OCI-LY1 (cell line): ENCODE measurements around the gene COPS7A.

Experiments used
- H2AFZ ChIP-seq: fragments of 200-600 bp; sonication (generic), shearing (Covaris generic); 2 replicates; pipeline ENCODE4 v1.6.0; 2014; ENCODE audit warnings: antibody characterized with exemption, mild to moderate bottlenecking, low read length
- H3F3A ChIP-seq: fragments of 200-600 bp; sonication (generic), shearing (Covaris generic); 2 replicates; pipeline ENCODE4 v1.6.0; 2014; ENCODE audit warnings: mild to moderate bottlenecking, antibody characterized with exemption, low read length, moderate library complexity; ENCODE audit not compliant: insufficient read depth
- H3K27ac ChIP-seq: fragments of 200-600 bp; sonication (generic); 2 replicates; pipeline ENCODE4 v1.5.1; 2014; ENCODE audit warnings: low read length, mixed run types, mild to moderate bottlenecking, low read depth; ENCODE audit not compliant: poor library complexity, severe bottlenecking
- H3K27me3 ChIP-seq: fragments of 200-600 bp; sonication (generic); 2 replicates; pipeline ENCODE4 v1.6.0; 2014; ENCODE audit warnings: antibody characterized with exemption, mild to moderate bottlenecking, low read length, moderate library complexity; ENCODE audit not compliant: insufficient read depth
- H3K36me3 ChIP-seq: fragments of 200-600 bp; sonication (generic); 2 replicates; pipeline ENCODE4 v1.6.1; 2014; ENCODE audit warnings: mild to moderate bottlenecking, antibody characterized with exemption, low read length, moderate library complexity, mixed read lengths; ENCODE audit not compliant: insufficient read depth
- H3K4me1 ChIP-seq: fragments of 200-600 bp; sonication (generic); 2 replicates; pipeline ENCODE4 v1.5.1; 2014; ENCODE audit warnings: mild to moderate bottlenecking, low read length, moderate library complexity; ENCODE audit not compliant: insufficient read depth, severe bottlenecking
- H3K4me2 ChIP-seq: fragments of 200-600 bp; sonication (generic), shearing (Covaris generic); 2 replicates; pipeline ENCODE4 v1.6.1; 2014; ENCODE audit warnings: low read length
- H3K4me3 ChIP-seq: fragments of 200-600 bp; sonication (generic); 2 replicates; pipeline ENCODE4 v1.5.1; 2014; ENCODE audit warnings: low read length, low read depth, mild to moderate bottlenecking, mixed read lengths; ENCODE audit not compliant: poor library complexity, severe bottlenecking
- H3K79me2 ChIP-seq: fragments of 200-600 bp; shearing (Covaris generic); 2 replicates; pipeline ENCODE4 v1.6.1; 2016; ENCODE audit warnings: mixed run types, low read length, mixed read lengths; ENCODE audit not compliant: insufficient read depth
- H3K9ac ChIP-seq: fragments of 200-600 bp; sonication (generic), shearing (Covaris generic); 2 replicates; pipeline ENCODE4 v1.6.1; 2014; ENCODE audit warnings: mild to moderate bottlenecking, low read length, mixed read lengths
- H3K9me2 ChIP-seq: fragments of 200-600 bp; sonication (generic), shearing (Covaris generic); 2 replicates; pipeline ENCODE4 v1.6.1; 2014; ENCODE audit warnings: low read depth, mild to moderate bottlenecking, low read length, mixed read lengths
- H3K9me3 ChIP-seq: fragments of 200-600 bp; shearing (Covaris generic); 2 replicates; pipeline ENCODE4 v1.6.1; 2014; ENCODE audit warnings: low read length, mixed read lengths
- H4K20me1 ChIP-seq: fragments of 200-600 bp; sonication (generic), shearing (Covaris generic); 2 replicates; pipeline ENCODE4 v1.6.0; 2016; ENCODE audit warnings: mild to moderate bottlenecking, low read length; ENCODE audit not compliant: insufficient read depth
- EZH2 ChIP-seq: fragments of 200-600 bp; sonication (generic), shearing (Covaris generic); IDR thresholded peaks from 2 replicates; pipeline ENCODE4 v1.8.0; 2017; ENCODE audit warnings: borderline replicate concordance, mixed run types, mild to moderate bottlenecking, antibody characterized with exemption, low read length, moderate library complexity, mixed read lengths
- TF ChIP-seq, protein P1 (sequence below): fragments of 200-600 bp; sonication (generic), shearing (Covaris generic); IDR thresholded peaks from 2 replicates; pipeline ENCODE4 v1.5.1; 2017; ENCODE audit warnings: mild to moderate bottlenecking, antibody characterized with exemption, low read length, moderate library complexity, mixed read lengths

COPS7A gene

DNA sequence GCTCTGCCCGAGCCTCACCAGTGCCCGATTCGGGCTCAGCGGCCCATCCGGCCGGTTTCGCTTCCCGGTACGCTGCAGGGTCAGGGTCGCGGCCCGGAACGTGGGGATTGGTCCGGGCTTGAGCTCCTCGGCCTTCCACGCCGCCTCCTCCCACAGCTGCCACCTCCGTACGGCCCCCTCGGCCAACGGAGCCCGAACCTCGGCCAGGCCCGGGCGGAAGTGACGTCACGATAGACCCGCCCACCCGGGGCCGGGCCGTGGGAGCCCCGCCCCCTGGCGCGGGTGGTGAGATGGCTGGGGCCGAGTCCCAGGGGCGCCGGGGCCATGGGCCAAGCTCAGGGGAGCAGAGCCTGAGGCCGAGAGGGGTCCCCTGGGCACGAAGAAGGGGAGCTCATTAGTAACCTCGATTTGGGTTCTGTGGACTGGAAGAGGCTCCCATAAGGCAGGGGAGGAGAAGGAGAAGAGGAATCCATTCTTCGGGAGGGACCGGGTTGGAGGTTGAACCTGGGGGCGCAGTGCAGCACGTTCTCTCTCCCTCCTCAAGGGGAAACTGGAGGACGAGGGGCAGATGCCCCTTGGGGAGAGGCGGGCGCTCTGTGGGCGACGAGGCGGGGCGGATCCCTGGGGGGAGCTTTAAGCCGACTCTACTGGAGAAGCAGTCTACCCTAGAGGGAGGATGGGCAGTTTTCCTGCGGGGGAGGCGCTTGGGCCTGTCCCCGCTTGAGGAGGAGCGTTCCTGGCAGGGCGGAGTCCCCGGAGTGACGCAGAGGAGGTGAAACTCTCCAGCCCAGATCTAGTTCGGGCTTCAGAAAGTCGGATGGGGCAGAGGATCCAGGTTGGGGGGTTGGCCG is 29.3 kb downstream of the COPS7A start, which contains the start of gene MLF2:
Gene MLF2, minus strand, starts transcription at position 221 of the 851 bp plus-strand sequence. CDS start 807 bp downstream, outside the sequence.
- Histone ChIP-seq H3K9me3 (no peaks in the 10 kb centered on the region), H4K20me1 (no peaks in the 10 kb centered on the region), H3K9ac (peak within 1 kb of the TSS; percentile 90), H3K9me2 (no peaks in the 10 kb centered on the region), H3K4me2 (peak within 1 kb of the TSS; percentile 84), H3K4me1 (peaks cover 10% of the 10 kb centered on the region), H3K27ac (peak within 1 kb of the TSS; percentile 81), H2AFZ (no peak within 1 kb of the TSS), H3K36me3 (peaks cover 28% of the 10 kb centered on the region), H3F3A (no peaks in the 10 kb centered on the region), H3K79me2 (no peaks in the 10 kb centered on the region), H3K27me3 (no peaks in the 10 kb centered on the region), H3K4me3 (peak within 1 kb of the TSS; percentile 88)
- TF ChIP-seq, protein P1, sequence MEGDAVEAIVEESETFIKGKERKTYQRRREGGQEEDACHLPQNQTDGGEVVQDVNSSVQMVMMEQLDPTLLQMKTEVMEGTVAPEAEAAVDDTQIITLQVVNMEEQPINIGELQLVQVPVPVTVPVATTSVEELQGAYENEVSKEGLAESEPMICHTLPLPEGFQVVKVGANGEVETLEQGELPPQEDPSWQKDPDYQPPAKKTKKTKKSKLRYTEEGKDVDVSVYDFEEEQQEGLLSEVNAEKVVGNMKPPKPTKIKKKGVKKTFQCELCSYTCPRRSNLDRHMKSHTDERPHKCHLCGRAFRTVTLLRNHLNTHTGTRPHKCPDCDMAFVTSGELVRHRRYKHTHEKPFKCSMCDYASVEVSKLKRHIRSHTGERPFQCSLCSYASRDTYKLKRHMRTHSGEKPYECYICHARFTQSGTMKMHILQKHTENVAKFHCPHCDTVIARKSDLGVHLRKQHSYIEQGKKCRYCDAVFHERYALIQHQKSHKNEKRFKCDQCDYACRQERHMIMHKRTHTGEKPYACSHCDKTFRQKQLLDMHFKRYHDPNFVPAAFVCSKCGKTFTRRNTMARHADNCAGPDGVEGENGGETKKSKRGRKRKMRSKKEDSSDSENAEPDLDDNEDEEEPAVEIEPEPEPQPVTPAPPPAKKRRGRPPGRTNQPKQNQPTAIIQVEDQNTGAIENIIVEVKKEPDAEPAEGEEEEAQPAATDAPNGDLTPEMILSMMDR, result no peak; the same call in 1 of the 2 replicates
- TF ChIP-seq EZH2, result no peak

DNA sequence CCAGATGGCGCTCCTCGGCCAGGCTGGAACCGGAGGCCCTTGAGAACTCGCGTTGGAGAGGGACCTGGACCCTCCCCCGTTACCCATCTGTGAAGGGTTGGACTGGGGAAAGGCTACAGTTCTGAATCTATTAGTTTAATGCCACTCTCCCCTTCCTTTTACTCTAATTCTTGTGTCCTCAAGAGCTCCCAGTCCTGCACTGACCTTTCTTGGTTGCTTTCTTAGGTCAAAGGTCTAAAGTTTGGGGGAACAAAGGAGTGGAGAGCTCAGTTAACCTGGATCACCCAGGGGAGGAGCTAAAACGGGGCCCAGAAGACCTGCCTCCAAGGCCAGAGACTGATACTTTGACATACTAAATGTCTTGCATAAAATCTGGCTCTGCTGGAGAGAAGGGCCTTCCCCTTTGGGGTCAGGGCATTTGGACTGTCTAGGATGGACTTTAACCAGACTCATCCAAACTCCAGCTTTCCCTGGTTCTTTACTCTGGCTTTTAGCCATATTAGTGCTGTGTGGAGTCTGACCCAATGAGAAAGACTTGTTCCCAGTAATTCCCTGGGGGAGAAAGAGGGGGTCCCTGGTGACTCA is 30.0 kb downstream of the COPS7A start:
- no peak for TF ChIP-seq EZH2
- TF ChIP-seq, protein P1, result peak; percentile 95; the same call in 1 of the 2 replicates
- Histone ChIP-seq H3K4me3 (no peak overlapping the region), H2AFZ (no peak overlapping the region), H3K4me2 (peak overlapping the region; percentile 84), H3K79me2 (no peaks in the 10 kb centered on the region), H4K20me1 (no peaks in the 10 kb centered on the region), H3K27ac (no peak overlapping the region), H3K27me3 (no peaks in the 10 kb centered on the region), H3K36me3 (peaks cover 21% of the 10 kb centered on the region), H3K9me2 (no peaks in the 10 kb centered on the region), H3K9me3 (no peaks in the 10 kb centered on the region), H3F3A (no peaks in the 10 kb centered on the region), H3K9ac (no peak overlapping the region), H3K4me1 (peaks cover 14% of the 10 kb centered on the region)

DNA sequence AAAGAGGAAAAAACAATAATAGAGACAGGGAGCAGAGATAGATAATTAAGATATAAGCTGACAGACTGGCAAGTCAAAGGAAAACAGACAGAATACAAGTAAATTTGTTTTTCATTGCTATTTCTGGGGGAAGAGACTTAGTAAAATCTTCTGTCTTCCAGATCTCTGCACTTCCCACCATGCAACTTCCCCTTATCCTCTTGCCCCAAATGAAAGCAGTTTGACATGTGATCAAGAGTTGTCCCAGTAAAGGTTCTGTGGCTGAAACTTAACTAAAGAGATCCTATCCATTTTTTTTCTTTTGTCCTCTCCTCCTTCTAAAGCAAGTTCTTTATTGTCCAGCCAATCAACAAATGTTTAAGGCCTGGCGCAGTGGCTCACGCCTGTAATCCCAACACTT is 30.6 kb downstream of the COPS7A start:
- Histone ChIP-seq H3K4me1 (peaks cover 15% of the 10 kb centered on the region), H3K79me2 (no peaks in the 10 kb centered on the region), H3K9ac (no peak overlapping the region), H3K9me3 (no peaks in the 10 kb centered on the region), H3K27me3 (no peaks in the 10 kb centered on the region), H4K20me1 (no peaks in the 10 kb centered on the region), H3K9me2 (no peaks in the 10 kb centered on the region), H3K4me3 (no peak overlapping the region), H3F3A (no peaks in the 10 kb centered on the region), H2AFZ (no peak overlapping the region), H3K4me2 (no peak overlapping the region), H3K36me3 (peaks cover 16% of the 10 kb centered on the region), H3K27ac (no peak overlapping the region)
- TF ChIP-seq, protein P1, result no peak
- TF ChIP-seq EZH2, result no peak
